AG04450 (cell line): Measurements from ENCODE around the gene RCHY1. TPM values are rescaled to one million over a fixed set of nuclear protein-coding genes. Genes with fewer than 3 reads are reported as not detected.

ENCODE experiments used
- CTCF ChIA-PET: fragments of 300-600, 350-600 bp; formaldehyde crosslinking; extraction: SDS; loops from one replicate; lab custom pipeline; 2022; ENCODE audit warnings: antibody characterized with exemption, inconsistent platforms; lab: Charles Lee
- POLR2A ChIA-PET: fragments of 350-600 bp; formaldehyde crosslinking; extraction: SDS; loops from one replicate; lab custom pipeline; 2021; ENCODE audit warnings: antibody characterized with exemption, inconsistent platforms; lab: Yijun Ruan, JAX
- DNase-seq: peaks from one replicate; pipeline ENCODE4 v3.0.0-alpha.2; 2011; ENCODE audit warnings: low read depth, low spot score
- H3K27ac ChIP-seq: one replicate; pipeline ENCODE4 v1.5.1; 2012; ENCODE audit warnings: low read depth, low read length, control low read depth
- H3K27me3 ChIP-seq: one replicate; pipeline ENCODE4 v1.6.0; 2012; ENCODE audit warnings: low read length; ENCODE audit not compliant: control insufficient read depth, insufficient read depth
- H3K4me3 ChIP-seq: 2 replicates; pipeline ENCODE4 v1.5.1; 2011; ENCODE audit warnings: mild to moderate bottlenecking, low read depth, low read length, control low read depth
- H3K9me3 ChIP-seq: 2 replicates; pipeline ENCODE4 v1.5.1; 2012; ENCODE audit warnings: low read length; ENCODE audit not compliant: control insufficient read depth, insufficient read depth
- CTCF ChIP-seq: IDR thresholded peaks from 2 replicates; pipeline ENCODE4 v1.5.1; 2011; ENCODE audit warnings: low read depth, low read length, control low read depth, inconsistent platforms
- polyA plus RNA-seq: library from polyadenylated mRNA; depleted of rRNA; stranded (reverse); fragments of >200 nt; gene quantifications from 2 replicates; pipeline ENCODE4 v1.2.3, GENCODE V29; 2011

The RCHY1 gene
- polyA plus RNA-seq, 1 experiment, result 34.0 TPM

- ChIA-PET CTCF (interaction anchor here (0.9 kb wide), 1 partner anchor 539 kb away, joined by 3 read pairs; no protein-coding TSS in a partner anchor), POLR2A (no interaction called here)
- Histone ChIP-seq H3K4me3 (no peak overlapping the region), H3K27me3 (no peaks in the 10 kb centered on the region), H3K9me3 (no peaks in the 10 kb centered on the region), H3K27ac (no peak overlapping the region)
- no peak for DNase-seq
- TF ChIP-seq CTCF, result no peak
Observed at GRCh38 chr4:75470738-75471137, 43.5 kb downstream of the RCHY1 start.

GRCh38 chr4:75469896-75470295 is 44.3 kb downstream of the RCHY1 start:
- ChIA-PET POLR2A (no interaction called here), CTCF (interaction anchor here (0.6 to 2.5 kb wide), 6 partner anchors 22 to 1149 kb away, joined by 3 to 12 read pairs (median 4); no protein-coding TSS in a partner anchor)

GRCh38 chr4:75457365-75457764 is 56.8 kb downstream of the RCHY1 start:
- DNase-seq, result no peak
- no peaks in the 10 kb centered on the region for H3K9me3 ChIP-seq
- no peak for TF ChIP-seq CTCF
- H3K27ac ChIP-seq, result no peak overlapping the region
- H3K27me3 ChIP-seq, result no peaks in the 10 kb centered on the region
- ChIA-PET POLR2A (no interaction called here), CTCF (no interaction called here)
- no peak overlapping the region for H3K4me3 ChIP-seq

More at GRCh38 chr4:75469896-75470295, 44.3 kb downstream of the RCHY1 start:
- DNase-seq, result no peak
- Histone ChIP-seq H3K4me3 (no peak overlapping the region), H3K9me3 (no peaks in the 10 kb centered on the region), H3K27ac (no peak overlapping the region), H3K27me3 (no peaks in the 10 kb centered on the region)
- no peak for TF ChIP-seq CTCF

- ChIA-PET POLR2A (no interaction called here), CTCF (no interaction called here)
- no peak for DNase-seq
- Histone ChIP-seq H3K9me3 (no peaks in the 10 kb centered on the region), H3K27ac (no peak overlapping the region), H3K4me3 (no peak overlapping the region), H3K27me3 (no peaks in the 10 kb centered on the region)
- TF ChIP-seq CTCF, result no peak
Observed at GRCh38 chr4:75434105-75434504, 80.1 kb downstream of the RCHY1 start.

GRCh38 chr4:75432683-75433082 is 81.5 kb downstream of the RCHY1 start:
- no peak overlapping the region for H3K4me3 ChIP-seq
- ChIA-PET POLR2A (interaction anchor here (0.5 kb wide), 1 partner anchor 21 kb away, joined by 4 read pairs; no protein-coding TSS in a partner anchor), CTCF (no interaction called here)
- no peaks in the 10 kb centered on the region for H3K27me3 ChIP-seq
- TF ChIP-seq CTCF, result peak; percentile 50
- no peak for DNase-seq
- H3K9me3 ChIP-seq, result no peaks in the 10 kb centered on the region
- no peak overlapping the region for H3K27ac ChIP-seq
